ENCODE data around the gene LARGE1. TPM values are rescaled to one million over a fixed set of nuclear protein-coding genes. Genes with fewer than 3 reads are reported as not detected.

Gene LARGE1
- total and polyA plus RNA-seq, 2 of the 13 experiments (the other 11 are each of a cell fraction or from before 2014, with no cell fraction given), result 8.4 to 11.0 TPM

GRCh38 chr22:33914699-33915098, 5.6 kb downstream of the LARGE1 start:
- FAIRE-seq, result no peak
- H3K4me2 ChIP-seq (ENCODE audit: low read depth, low read length), result no peak overlapping the region
- TF ChIP-seq ZNF567 (CRISPR knock-in tag; IDR thresholded peaks at IDR 0.05; ENCODE audit: borderline replicate concordance) (no peak), ZSCAN9 (CRISPR knock-in tag; IDR thresholded peaks at IDR 0.05; ENCODE audit: borderline replicate concordance) (no peak), ZNF326 (CRISPR knock-in tag; IDR thresholded peaks at IDR 0.05; ENCODE audit: borderline replicate concordance) (no peak), ZXDC (CRISPR knock-in tag; IDR thresholded peaks at IDR 0.05) (no peak), ZNF768 (CRISPR knock-in tag; IDR thresholded peaks at IDR 0.05) (peak; percentile 72; the same call in 1 of the 2 replicates), RORA (CRISPR knock-in tag; IDR thresholded peaks at IDR 0.05) (no peak), SOX6 (IDR thresholded peaks at IDR 0.05) (no peak), SOX6 (CRISPR knock-in tag; IDR thresholded peaks at IDR 0.05) (no peak), CHD4 (IDR thresholded peaks at IDR 0.05; ENCODE audit: borderline replicate concordance, low read length) (no peak)

More at GRCh38 chr22:33914699-33915098, 5.6 kb downstream of the LARGE1 start:
- Histone ChIP-seq H3K9ac (ENCODE audit: insufficient read depth, low read depth, low read length) (no peak overlapping the region), H3K36me3 (replicated peaks in 1 of 2; ENCODE audit: control insufficient read depth in 1 of 2, insufficient read depth in 2 of 2, low read length in 2 of 2) (no peaks in the 10 kb centered on the region; a peak in 1 of 5 replicates), H3K4me1 (ENCODE audit: insufficient read depth, low read length) (peaks cover 32% of the 10 kb centered on the region), H3K4me3 (replicated peaks in 1 of 3; ENCODE audit: insufficient read depth in 1 of 3, low read depth in 2 of 3, low read length in 3 of 3) (no peak overlapping the region), H3K9me3 (ENCODE audit: low read length) (no peaks in the 10 kb centered on the region), H2AFZ (ENCODE audit: low read length) (no peak overlapping the region), H3K79me2 (ENCODE audit: insufficient read depth, low read length) (peaks cover 36% of the 10 kb centered on the region), H4K20me1 (ENCODE audit: insufficient read depth, low read length) (no peaks in the 10 kb centered on the region), H3K27me3 (ENCODE audit: control insufficient read depth in 1 of 2, insufficient read depth in 2 of 2, low read length in 2 of 2) (no peaks in the 10 kb centered on the region), H3K27ac (ENCODE audit: extremely low read length, insufficient read depth, low read length) (no peak overlapping the region)
- in situ Hi-C loops (cut with HindIII; ENCODE audit: extremely low pct_ligation_motif_present, low pct_unique_long_range_greater_than_20kb), result loop anchor here (5.0 to 25.0 kb wide), 2 partner anchors 402 to 612 kb away; no protein-coding TSS in a partner anchor
- DNase-seq (ENCODE audit: low spot score), result no peak
- no peak for ATAC-seq
- WGBS (ENCODE audit: low lambda C conversion rate), result 100% methylated on average over 1 of the region's 1 CpG
- intact Hi-C loops (cut with micrococcal nuclease; ENCODE audit: unreplicated experiment), result loop anchor here (5.0 to 10.0 kb wide), 2 partner anchors 332 to 400 kb away; no protein-coding TSS in a partner anchor
- POLR2A ChIA-PET, result no interaction called here
- CTCF ChIA-PET (ENCODE audit: low intra/inter-chr PET ratio, low total read pairs), result no interaction called here
- no TSS peak for BruUV-seq (replicated peaks)
